HG03432 (cell line): ENCODE results near the gene SMOC2.
"Not testable (repeated sequence)": the region's sequence is repeated elsewhere in the genome, so short reads cannot be mapped to it uniquely, and the experiment has no call there.

Experiments used
- ATAC-seq: cut with Tn5 transposase; IDR thresholded peaks from one replicate; pipeline ENCODE4 v1.9.1; 2021; ENCODE audit warnings: mild to moderate bottlenecking, moderate library complexity; ENCODE audit not compliant: unreplicated experiment

SMOC2 gene

GRCh38 chr6:168570211-168570610 is 129.2 kb downstream of the SMOC2 start:
- ATAC-seq: no peak

GRCh38 chr6:168571268-168571667 is 130.3 kb downstream of the SMOC2 start:
- no peak for ATAC-seq

GRCh38 chr6:168573276-168573835 is 132.4 kb downstream of the SMOC2 start:
- not testable (repeated sequence) for ATAC-seq

- ATAC-seq: no peak
Observed at GRCh38 chr6:168574075-168574698, 133.2 kb downstream of the SMOC2 start.

DNA sequence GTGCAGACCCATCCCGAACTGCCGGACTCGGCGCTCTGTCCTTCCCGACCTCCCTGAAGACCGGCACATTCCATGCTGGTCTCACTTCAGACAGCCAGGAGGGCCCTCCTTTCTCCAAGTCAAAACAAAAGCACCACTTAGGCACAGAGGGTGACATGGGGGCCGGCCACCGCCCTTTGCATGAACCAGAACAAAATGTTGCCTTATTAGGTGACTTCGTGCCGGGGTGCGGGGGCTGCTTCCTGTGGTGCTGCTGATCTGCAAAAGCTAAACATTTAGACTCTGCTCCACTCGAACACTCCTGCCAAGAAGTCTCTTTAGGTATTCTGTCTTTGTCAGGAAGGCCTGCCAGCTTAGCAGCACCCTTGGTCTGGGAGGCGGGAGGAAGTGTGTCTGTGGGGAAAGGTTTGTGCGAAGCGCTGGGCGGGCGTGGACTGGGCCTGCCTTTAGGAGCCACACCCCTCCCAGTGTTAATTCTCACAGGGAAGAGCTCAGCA is 133.8 kb downstream of the SMOC2 start:
- no peak for ATAC-seq

GRCh38 chr6:168575346-168576098 is 134.5 kb downstream of the SMOC2 start:
- no peak for ATAC-seq

- ATAC-seq: no peak
Observed at GRCh38 chr6:168576388-168576787, 135.4 kb downstream of the SMOC2 start.

GRCh38 chr6:168577496-168577895 is 136.5 kb downstream of the SMOC2 start:
- no peak for ATAC-seq

GRCh38 chr6:168578036-168578435 is 137.1 kb downstream of the SMOC2 start:
- no peak for ATAC-seq

DNA sequence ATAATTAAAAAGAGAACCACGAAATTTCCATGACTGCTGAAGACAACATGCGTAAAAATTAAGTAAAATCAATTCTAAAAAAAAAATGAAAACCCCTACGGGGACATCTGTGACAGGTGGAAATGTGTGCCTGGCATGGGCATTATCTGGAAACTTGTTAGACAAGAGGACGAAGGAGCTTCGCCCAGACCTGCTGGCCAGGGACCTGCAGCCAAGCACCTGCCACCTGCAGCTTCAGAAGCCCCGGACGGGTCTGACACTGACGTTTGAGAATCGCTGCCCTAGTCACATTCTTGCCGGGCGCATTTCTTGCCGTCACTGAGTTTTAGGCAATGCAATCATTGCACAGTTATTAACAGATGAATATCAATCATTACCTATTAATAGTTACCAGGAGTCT is 140.3 kb downstream of the SMOC2 start:
- no peak for ATAC-seq

GRCh38 chr6:168581706-168582105 is 140.7 kb downstream of the SMOC2 start:
- no peak for ATAC-seq

GRCh38 chr6:168582571-168582981 is 141.6 kb downstream of the SMOC2 start:
- ATAC-seq: no peak

DNA sequence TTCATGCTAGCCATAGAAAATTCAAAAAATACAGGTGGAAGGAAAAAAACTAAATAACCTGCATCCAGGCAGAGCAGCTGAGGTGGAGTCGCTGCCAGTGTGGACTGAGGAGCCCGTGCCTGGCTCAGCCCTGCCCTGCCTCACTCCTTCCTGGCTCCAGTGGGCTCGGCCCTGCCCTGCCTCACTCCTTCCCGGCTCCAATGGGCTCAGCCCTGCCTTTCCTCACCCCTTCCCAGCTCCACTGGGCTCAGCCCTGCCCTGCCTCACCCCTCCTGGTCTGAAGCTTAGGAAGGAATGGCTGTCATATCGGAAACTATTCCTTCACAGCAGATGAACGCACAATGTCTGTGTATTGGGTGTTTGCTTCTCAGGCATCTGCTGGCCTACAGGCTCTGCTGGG is 142.1 kb downstream of the SMOC2 start:
- ATAC-seq: no peak

GRCh38 chr6:168583821-168584220 is 142.8 kb downstream of the SMOC2 start:
- no peak for ATAC-seq

- ATAC-seq: no peak
Observed at GRCh38 chr6:168584249-168584648, 143.3 kb downstream of the SMOC2 start.

DNA sequence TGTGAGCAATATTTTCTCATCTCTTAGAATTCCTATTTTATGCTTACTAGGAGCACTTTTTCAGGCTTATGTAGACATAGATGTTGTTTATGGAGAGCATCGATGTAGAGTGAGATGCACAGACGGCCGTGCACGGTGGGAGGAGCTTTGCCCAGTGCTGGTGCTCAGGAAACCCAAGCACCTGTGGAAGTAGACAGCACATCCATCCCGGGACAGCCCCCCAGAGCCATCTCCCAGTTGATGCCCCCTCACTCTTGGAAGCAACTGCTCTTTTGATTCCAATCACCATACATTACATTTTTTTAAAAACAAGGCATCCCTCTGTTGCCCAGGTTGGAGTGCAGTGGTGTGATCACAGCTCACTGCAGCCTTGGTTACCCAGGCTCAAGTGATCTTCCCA is 143.7 kb downstream of the SMOC2 start:
- ATAC-seq: no peak

GRCh38 chr6:168585441-168585840 is 144.5 kb downstream of the SMOC2 start:
- no peak for ATAC-seq

GRCh38 chr6:168589275-168589674 is 148.3 kb downstream of the SMOC2 start:
- ATAC-seq: no peak

GRCh38 chr6:168590406-168590805 is 149.4 kb downstream of the SMOC2 start:
- no peak for ATAC-seq

GRCh38 chr6:168596344-168596743 is 155.4 kb downstream of the SMOC2 start:
- no peak for ATAC-seq

GRCh38 chr6:168597471-168597875 is 156.5 kb downstream of the SMOC2 start:
- ATAC-seq: no peak
